AG04450 (cell line): Measurements from ENCODE around the gene KLK5. TPM values are rescaled to one million over a fixed set of nuclear protein-coding genes. Genes with fewer than 3 reads are reported as not detected.
"Not testable (repeated sequence)": the region's sequence is repeated elsewhere in the genome, so short reads cannot be mapped to it uniquely, and the experiment has no call there.

Experiments
- CTCF ChIA-PET: fragments of 300-600, 350-600 bp; formaldehyde crosslinking; extraction: SDS; loops from one replicate; lab custom pipeline; 2022; ENCODE audit warnings: antibody characterized with exemption, inconsistent platforms; lab: Charles Lee
- POLR2A ChIA-PET: fragments of 350-600 bp; formaldehyde crosslinking; extraction: SDS; loops from one replicate; lab custom pipeline; 2021; ENCODE audit warnings: antibody characterized with exemption, inconsistent platforms; lab: Yijun Ruan, JAX
- DNase-seq: peaks from one replicate; pipeline ENCODE4 v3.0.0-alpha.2; 2011; ENCODE audit warnings: low read depth, low spot score
- H3K27ac ChIP-seq: one replicate; pipeline ENCODE4 v1.5.1; 2012; ENCODE audit warnings: low read depth, low read length, control low read depth
- H3K27me3 ChIP-seq: one replicate; pipeline ENCODE4 v1.6.0; 2012; ENCODE audit warnings: low read length; ENCODE audit not compliant: control insufficient read depth, insufficient read depth
- H3K4me3 ChIP-seq: 2 replicates; pipeline ENCODE4 v1.5.1; 2011; ENCODE audit warnings: mild to moderate bottlenecking, low read depth, low read length, control low read depth
- H3K9me3 ChIP-seq: 2 replicates; pipeline ENCODE4 v1.5.1; 2012; ENCODE audit warnings: low read length; ENCODE audit not compliant: control insufficient read depth, insufficient read depth
- polyA plus RNA-seq: library from polyadenylated mRNA; depleted of rRNA; stranded (reverse); fragments of >200 nt; gene quantifications from 2 replicates; pipeline ENCODE4 v1.2.3, GENCODE V29; 2011
- TF ChIP-seq, protein P1 (sequence below): IDR thresholded peaks from 2 replicates; pipeline ENCODE4 v1.5.1; 2011; ENCODE audit warnings: low read depth, low read length, control low read depth, inconsistent platforms

KLK5 gene
- polyA plus RNA-seq, 1 experiment: not detected

DNA sequence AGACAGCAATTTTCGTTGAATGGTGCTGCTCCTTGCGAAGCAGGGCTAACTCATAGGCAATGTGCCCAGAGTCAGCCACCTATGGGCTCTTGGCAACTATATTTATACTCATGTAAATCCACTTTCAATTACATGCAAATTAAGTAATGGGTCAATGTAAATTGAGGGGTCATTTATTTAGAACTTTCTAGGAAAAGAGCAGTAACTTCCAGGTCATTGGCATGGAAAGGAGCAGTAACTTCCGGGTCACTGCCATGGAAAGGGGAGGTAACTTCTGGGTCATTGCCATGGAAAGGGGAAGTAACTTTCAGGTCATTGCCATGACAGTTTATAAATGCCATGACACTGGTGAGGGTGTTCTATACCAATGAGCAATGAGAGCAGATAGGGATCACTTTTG is 53.3 kb downstream of the KLK5 start:
- H3K27ac ChIP-seq: no peak overlapping the region
- POLR2A ChIA-PET: no interaction called here
- no peaks in the 10 kb centered on the region for H3K9me3 ChIP-seq
- TF ChIP-seq, protein P1, sequence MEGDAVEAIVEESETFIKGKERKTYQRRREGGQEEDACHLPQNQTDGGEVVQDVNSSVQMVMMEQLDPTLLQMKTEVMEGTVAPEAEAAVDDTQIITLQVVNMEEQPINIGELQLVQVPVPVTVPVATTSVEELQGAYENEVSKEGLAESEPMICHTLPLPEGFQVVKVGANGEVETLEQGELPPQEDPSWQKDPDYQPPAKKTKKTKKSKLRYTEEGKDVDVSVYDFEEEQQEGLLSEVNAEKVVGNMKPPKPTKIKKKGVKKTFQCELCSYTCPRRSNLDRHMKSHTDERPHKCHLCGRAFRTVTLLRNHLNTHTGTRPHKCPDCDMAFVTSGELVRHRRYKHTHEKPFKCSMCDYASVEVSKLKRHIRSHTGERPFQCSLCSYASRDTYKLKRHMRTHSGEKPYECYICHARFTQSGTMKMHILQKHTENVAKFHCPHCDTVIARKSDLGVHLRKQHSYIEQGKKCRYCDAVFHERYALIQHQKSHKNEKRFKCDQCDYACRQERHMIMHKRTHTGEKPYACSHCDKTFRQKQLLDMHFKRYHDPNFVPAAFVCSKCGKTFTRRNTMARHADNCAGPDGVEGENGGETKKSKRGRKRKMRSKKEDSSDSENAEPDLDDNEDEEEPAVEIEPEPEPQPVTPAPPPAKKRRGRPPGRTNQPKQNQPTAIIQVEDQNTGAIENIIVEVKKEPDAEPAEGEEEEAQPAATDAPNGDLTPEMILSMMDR: no peak
- no peak overlapping the region for H3K4me3 ChIP-seq
- CTCF ChIA-PET: no interaction called here
- DNase-seq: no peak
- no peaks in the 10 kb centered on the region for H3K27me3 ChIP-seq

DNA sequence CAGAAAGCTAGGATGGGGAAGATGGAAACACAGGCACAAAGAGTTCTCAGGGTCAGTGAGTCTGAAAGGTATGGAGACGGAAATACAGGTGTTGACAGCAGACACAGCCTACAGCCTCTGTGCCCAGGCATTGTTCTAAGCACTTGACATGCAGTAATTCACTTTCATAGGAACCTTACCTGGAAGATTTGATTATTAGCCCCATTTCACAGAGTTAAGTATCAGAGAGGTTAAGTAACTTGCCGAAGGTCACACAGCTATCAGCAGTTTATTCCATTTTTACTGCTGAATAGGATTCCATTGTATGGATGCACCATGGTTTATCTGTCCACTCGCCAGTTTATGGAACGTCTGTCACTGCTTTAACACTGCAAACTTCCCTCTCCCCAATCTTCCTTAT is 54.8 kb downstream of the KLK5 start:
- TF ChIP-seq, protein P1: no peak
- H3K9me3 ChIP-seq: no peaks in the 10 kb centered on the region; the same call in 1 of the 2 replicates
- CTCF ChIA-PET: interaction anchor here (1.3 kb wide), 1 partner anchor 24 kb away, joined by 5 read pairs; no protein-coding TSS in a partner anchor

DNA sequence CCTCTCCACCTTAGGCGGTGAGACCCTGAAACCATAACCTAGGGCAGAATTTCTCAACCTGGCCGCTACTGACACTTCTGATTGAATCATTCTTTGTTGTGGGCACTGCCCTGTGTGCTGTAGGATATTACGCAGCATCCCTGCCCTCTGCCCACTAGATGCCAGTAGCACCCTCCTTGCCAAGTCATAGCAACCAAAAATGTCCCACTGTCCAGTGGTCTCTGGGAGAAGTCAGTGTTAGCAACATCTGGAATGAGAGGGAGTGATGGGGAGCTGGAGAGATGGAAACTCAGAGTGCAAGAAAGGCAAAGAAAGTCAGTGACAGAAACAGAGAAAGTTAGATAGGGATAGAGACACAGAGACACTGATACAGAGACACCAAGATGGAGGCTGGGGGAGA is 55.2 kb downstream of the KLK5 start:
- POLR2A ChIA-PET: no interaction called here
- Histone ChIP-seq H3K4me3 (no peak overlapping the region), H3K9me3 (no peaks in the 10 kb centered on the region; the same call in 1 of the 2 replicates), H3K27me3 (no peaks in the 10 kb centered on the region), H3K27ac (no peak overlapping the region)
- CTCF ChIA-PET: interaction anchor here (0.6 kb wide), 1 partner anchor 116 kb away, joined by 6 read pairs; no protein-coding TSS in a partner anchor
- TF ChIP-seq, protein P1: no peak
- no peak for DNase-seq

More for the DNA sequence above, 54.8 kb downstream of the KLK5 start:
- Histone ChIP-seq H3K27ac (no peak overlapping the region), H3K4me3 (no peak overlapping the region), H3K27me3 (no peaks in the 10 kb centered on the region)
- POLR2A ChIA-PET: no interaction called here
- no peak for DNase-seq

DNA sequence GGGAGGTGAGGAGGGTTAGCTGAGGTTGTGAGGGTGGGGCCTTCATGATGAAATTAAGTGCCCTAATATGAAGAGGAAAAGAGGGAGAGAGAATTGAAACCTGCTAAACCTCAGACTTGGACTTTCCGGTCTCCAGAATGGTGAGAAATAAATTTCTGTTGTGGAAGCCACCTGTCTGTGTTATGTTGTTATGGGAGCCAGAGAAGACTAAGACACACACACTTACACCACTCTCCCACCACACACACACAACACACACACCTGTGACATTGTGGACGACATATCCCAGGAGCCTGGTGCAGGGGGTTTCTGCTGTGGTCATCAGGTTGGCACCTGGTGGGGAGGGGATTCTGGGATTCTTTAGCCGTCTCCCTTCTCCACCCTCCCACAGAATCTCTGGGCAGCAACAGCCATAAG is 55.6 kb downstream of the KLK5 start:
- TF ChIP-seq, protein P1: no peak
- POLR2A ChIA-PET: no interaction called here
- Histone ChIP-seq H3K27me3 (no peaks in the 10 kb centered on the region), H3K9me3 (no peaks in the 10 kb centered on the region; the same call in 1 of the 2 replicates), H3K27ac (no peak overlapping the region), H3K4me3 (no peak overlapping the region)
- CTCF ChIA-PET: interaction anchor here (0.6 kb wide), 1 partner anchor 115 kb away, joined by 6 read pairs; no protein-coding TSS in a partner anchor
- no peak for DNase-seq

DNA sequence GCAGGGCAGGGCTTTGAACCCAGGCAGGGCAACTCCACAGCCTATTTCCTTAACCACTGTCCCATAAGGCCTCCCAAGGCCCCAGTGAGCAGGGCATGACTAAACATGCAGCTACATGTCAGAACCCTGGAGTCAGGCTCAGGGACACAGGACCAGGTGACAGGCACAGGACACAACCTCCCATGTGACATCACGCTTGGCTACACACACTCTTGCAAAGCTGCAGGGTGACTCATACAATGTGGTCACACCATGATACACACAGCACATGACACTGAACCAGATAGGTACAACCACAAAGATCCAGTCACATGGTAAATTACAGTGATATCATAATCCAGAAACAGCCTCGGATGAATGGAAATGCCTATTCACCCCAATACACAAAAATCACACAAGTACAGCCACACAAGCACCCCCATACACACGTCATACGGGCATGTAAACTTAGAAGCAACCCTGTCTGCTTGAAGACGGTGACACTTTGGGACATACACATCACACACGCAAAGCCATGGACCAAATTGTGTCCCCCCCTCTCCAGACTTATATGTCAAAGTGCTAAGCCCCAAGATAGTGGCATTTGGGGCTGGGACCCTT is 56.1 kb downstream of the KLK5 start:
- POLR2A ChIA-PET: no interaction called here
- no peak overlapping the region for H3K4me3 ChIP-seq
- CTCF ChIA-PET: no interaction called here
- no peak overlapping the region for H3K27ac ChIP-seq
- TF ChIP-seq, protein P1: no peak
- no peak for DNase-seq
- no peaks in the 10 kb centered on the region for H3K27me3 ChIP-seq
- H3K9me3 ChIP-seq: no peaks in the 10 kb centered on the region; the same call in 1 of the 2 replicates

DNA sequence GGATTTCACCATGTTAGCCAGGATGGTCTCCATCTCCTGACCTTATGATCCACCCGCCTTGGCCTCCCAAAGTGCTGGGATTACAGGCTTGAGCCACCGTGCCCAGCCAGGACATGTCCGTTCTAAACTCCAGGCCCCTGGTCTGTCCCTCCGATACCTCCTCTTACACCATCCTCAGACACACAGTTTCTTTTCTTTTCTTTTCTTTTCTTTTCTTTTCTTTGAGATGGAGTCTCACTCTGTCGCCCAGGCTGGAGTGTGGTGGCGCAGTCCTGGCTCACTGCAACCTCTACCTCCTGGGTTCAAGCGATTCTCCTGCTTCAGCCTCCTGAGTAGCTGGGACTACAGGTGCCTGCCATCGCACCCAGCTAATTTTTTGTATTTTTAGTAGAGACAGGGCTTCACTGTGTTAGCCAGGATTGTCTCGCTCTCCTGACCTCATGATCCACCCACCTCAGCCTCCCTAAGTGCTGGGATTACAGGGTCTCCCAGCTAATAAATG is 56.7 kb downstream of the KLK5 start:
- POLR2A ChIA-PET, H3K4me3 ChIP-seq, CTCF ChIA-PET, H3K9me3 ChIP-seq, H3K27me3 ChIP-seq, H3K27ac ChIP-seq, DNase-seq: not testable (repeated sequence)
